Body of pancreas (tissue), 4 donors: ENCODE results near the gene CEACAM16. TPM values are rescaled to one million over a fixed set of nuclear protein-coding genes. Genes with fewer than 3 reads are reported as not detected.
A peak's percentile ranks its signal among the peaks of the same experiment; 100 is the strongest.

Source experiments
- ATAC-seq: fragments of 150-250 bp; one replicate; pipeline ENCODE4 v1.9.1; 2016
- DNase-seq, 4 donors: peaks; one replicate each; pipeline ENCODE4 v3.0.0-alpha.2; 2019
- H3K27ac ChIP-seq, 4 donors: fragments of 200-600 bp; sonication (generic); 1 replicate in 3 of 4; 2 replicates in 1 of 4; pipeline versions ENCODE4 v1.5.1 to v1.6.1; 2016 to 2019; ENCODE audit warnings: mild to moderate bottlenecking in 1 of 4, mixed read lengths in 1 of 4, moderate library complexity in 1 of 4
- H3K27me3 ChIP-seq, 2 donors: fragments of 200-600 bp; sonication (generic); one replicate each; pipeline ENCODE4 v1.6.0; 2016; ENCODE audit warnings: mild to moderate bottlenecking in 1 of 2
- H3K36me3 ChIP-seq, 2 donors: fragments of 200-600 bp; sonication (generic); replicated peaks in 1 of 2; 2 replicates each; pipeline ENCODE4 v1.5.1; 2016; ENCODE audit warnings: low read depth in 2 of 2; ENCODE audit not compliant: insufficient read depth in 1 of 2
- H3K4me1 ChIP-seq: fragments of 200-600 bp; sonication (generic); one replicate; pipeline ENCODE4 v1.6.0; 2016
- H3K4me3 ChIP-seq, 2 donors: fragments of 200-600 bp; sonication (generic); 1 replicate in 1 of 2; 2 replicates in 1 of 2; pipeline ENCODE4 v1.5.1; 2016 to 2019
- H3K9me3 ChIP-seq, 3 donors: fragments of 200-600 bp; sonication (generic); 1 replicate in 2 of 3; 2 replicates in 1 of 3; pipeline ENCODE4 v1.5.1; 2016
- POLR2A ChIP-seq, 3 donors: fragments of 450-650 bp; IDR thresholded peaks; one replicate each; pipeline ENCODE4 v1.6.1; 2016; ENCODE audit warnings: antibody characterized with exemption in 3 of 3, mild to moderate bottlenecking in 2 of 3
- WGBS, 2 donors: methylation state at CpG; one replicate each; pipeline ENCODE4 v1.1.5; 2017; 5-methylcytosine and 5-hydroxymethylcytosine counted together
- intact Hi-C: fragments of 100-400 bp; cut with DNase I; formaldehyde crosslinking; loops from one replicate; pipeline ENCODE4 v1.15.1; 2023
- total RNA-seq, 2 donors: library from RNA; depleted of rRNA; stranded (reverse); fragments of >200 nt; gene quantifications; one replicate each; pipeline ENCODE4 v1.1.0, GENCODE V29; 2016
- TF ChIP-seq, protein P1 (sequence below), 7 experiments: fragments of 450-650 bp in 4 of 7; fragments of 200-600 bp in 3 of 7; sonication (generic) in 3 of 7; IDR thresholded peaks; one replicate each; pipeline ENCODE4 v1.5.1; 2016 to 2019; ENCODE audit warnings: antibody characterized with exemption in 7 of 7

Gene CEACAM16
- total RNA-seq, 2 donors from 2014 or later: 0.33 to 1.3 TPM

DNA sequence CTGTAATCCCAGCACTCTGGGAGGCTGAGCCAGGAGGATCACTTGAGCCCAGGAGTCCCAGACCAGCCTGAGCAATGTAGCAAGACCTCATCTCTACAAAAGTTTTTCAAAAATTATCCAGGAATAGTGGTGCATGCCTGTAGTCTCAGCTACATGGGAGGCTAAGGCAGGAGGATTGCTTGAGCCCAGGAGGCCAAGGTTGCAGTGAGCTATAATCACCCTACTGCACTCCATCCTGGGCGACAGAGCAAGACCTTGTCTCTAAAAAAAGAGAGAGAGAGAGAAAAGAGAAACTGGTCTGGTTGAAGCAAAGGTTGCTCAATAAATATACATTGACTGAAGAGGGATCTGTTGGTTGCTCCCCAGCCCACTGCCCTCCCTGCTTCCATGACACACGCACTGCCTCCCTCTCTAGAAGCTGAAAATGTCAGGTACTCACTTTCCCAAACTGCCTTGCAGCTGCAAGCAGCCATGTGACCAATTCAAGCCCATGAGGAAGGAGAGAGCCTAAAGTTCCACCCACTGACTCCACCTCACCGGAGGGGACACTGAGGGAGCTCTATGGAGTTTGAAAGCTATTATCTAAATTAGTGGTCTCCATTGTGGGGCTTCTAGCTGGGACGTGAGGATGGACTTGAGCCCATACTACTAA lies 14.0 kb downstream of the CEACAM16 start:
- peaks cover 21% of the 10 kb centered on the region for H3K4me1 ChIP-seq
- 66 to 83% methylated on average over 4 of the region's 4 CpGs for WGBS, 2 donors
- no peaks in the 10 kb centered on the region for H3K9me3 ChIP-seq
- DNase-seq: no peak
- intact Hi-C loops: no loop called here
- H3K27me3 ChIP-seq: no peaks in the 10 kb centered on the region
- H3K27ac ChIP-seq: no peak overlapping the region
- no peak for ATAC-seq
- TF ChIP-seq, protein P1, sequence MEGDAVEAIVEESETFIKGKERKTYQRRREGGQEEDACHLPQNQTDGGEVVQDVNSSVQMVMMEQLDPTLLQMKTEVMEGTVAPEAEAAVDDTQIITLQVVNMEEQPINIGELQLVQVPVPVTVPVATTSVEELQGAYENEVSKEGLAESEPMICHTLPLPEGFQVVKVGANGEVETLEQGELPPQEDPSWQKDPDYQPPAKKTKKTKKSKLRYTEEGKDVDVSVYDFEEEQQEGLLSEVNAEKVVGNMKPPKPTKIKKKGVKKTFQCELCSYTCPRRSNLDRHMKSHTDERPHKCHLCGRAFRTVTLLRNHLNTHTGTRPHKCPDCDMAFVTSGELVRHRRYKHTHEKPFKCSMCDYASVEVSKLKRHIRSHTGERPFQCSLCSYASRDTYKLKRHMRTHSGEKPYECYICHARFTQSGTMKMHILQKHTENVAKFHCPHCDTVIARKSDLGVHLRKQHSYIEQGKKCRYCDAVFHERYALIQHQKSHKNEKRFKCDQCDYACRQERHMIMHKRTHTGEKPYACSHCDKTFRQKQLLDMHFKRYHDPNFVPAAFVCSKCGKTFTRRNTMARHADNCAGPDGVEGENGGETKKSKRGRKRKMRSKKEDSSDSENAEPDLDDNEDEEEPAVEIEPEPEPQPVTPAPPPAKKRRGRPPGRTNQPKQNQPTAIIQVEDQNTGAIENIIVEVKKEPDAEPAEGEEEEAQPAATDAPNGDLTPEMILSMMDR (IDR thresholded peaks at IDR 0.05): no peak
- H3K36me3 ChIP-seq: no peaks in the 10 kb centered on the region
- no peak overlapping the region for H3K4me3 ChIP-seq

DNA sequence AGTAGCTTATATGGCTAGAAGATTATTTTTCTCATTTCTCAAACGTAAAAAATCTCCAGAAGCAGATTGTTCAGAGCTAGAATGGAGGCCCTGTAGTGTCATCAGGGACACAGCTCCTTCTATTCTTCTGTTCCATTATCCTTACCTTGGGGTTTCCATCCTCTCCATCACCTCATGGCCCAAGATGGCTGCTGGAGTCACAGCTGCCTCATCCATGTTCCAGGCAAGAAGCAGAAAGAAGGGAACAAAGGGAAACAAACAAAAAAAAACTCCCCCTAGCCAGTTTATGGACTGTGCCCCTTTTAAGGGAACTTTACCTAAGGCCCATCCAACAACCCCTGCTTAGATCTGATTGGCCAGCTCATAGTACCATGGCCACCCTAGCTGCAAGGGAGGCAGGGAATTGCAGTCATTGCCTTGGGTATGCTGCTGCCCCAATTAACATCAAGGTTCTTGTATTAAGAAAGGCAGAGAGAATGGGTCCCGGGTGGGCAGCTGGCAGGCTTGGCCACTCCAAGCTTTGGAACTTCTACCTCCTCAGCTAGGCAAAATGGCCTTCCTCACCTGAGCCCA lies 15.7 kb downstream of the CEACAM16 start:
- Histone ChIP-seq H3K27ac (no peak overlapping the region), H3K36me3 (no peaks in the 10 kb centered on the region), H3K27me3 (no peaks in the 10 kb centered on the region), H3K4me1 (peaks cover 36% of the 10 kb centered on the region), H3K4me3 (no peak overlapping the region), H3K9me3 (no peaks in the 10 kb centered on the region)
- TF ChIP-seq POLR2A (IDR thresholded peaks at IDR 0.05): no peak
- TF ChIP-seq, protein P1 (IDR thresholded peaks at IDR 0.05): no peak
- ATAC-seq (no peak), DNase-seq (no peak)
- intact Hi-C loops: no loop called here
- 0 to 47% methylated on average over 1 to 2 of the region's 2 CpGs for WGBS, 2 donors

DNA sequence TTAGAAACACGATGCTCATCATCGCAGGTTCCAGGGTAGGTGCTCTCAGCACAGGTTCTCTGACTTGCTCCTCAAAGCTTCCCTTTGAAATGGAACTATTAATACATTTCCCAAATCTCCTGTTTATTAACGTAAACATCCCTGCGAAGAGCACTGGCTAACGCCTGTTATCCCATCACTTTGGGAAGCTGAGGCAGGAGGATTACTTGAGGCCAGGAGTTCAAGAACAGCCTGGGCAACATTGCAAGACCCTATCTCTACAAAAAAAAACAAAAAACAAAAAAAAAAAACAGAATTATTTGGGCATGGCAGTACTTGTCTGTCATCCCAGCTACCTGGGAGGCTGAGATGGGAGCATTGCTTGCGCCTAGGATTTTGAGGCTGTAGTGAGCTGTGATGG lies 18.7 kb downstream of the CEACAM16 start:
- 75 to 77% methylated on average over 6 of the region's 6 CpGs for WGBS, 2 donors
- no peak for TF ChIP-seq POLR2A (IDR thresholded peaks at IDR 0.05)
- TF ChIP-seq, protein P1 (IDR thresholded peaks at IDR 0.05): no peak
- intact Hi-C loops: no loop called here
- Histone ChIP-seq H3K27me3 (no peaks in the 10 kb centered on the region), H3K4me3 (no peak overlapping the region), H3K9me3 (no peaks in the 10 kb centered on the region), H3K36me3 (no peaks in the 10 kb centered on the region), H3K27ac (peak overlapping the region in 3 of 4 donors; percentile 25 to 96 (median 95)), H3K4me1 (peaks cover 42% of the 10 kb centered on the region)
- DNase-seq (no peak), ATAC-seq (no peak)

DNA sequence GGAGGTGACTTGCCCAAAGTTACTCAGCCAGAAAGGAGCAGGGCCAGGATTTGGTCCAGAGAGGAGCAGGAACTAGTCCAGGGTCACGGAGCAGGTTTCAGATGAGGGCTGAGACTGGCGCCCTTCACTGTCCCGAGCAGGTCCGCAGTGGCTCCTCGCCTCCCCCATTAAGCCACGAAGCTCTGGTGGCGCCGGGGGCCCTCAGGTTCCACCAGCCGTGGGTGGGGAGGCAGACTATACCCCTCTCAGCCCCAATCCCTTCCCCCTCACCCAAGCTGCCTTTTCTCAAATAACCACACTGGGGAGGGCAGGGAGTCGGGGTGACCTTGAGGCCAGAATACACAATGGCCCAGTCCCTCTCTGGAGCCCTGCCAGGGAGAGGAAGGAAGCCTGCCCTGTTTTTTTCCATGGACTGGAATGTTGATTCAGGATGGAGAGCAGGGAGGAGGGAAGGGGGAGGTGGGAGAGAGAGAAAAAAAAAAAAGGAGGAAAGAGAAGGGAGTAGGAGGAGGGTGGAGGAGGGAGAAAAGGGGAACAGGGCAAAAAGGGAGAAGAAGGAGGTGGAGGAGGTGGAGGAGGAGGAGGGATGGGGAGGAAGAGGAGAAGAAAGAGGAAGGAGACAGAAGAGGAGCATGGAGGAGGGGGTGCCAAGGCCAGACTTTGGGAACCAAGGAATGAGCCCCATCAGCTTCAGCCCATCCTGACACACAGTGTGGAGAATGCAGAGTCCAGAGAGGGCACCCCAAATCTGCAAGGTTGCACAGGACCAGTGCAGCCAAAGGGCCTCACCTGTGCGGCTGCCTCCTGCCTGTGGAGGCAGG lies 19.7 kb downstream of the CEACAM16 start:
- H3K9me3 ChIP-seq: no peaks in the 10 kb centered on the region
- no peaks in the 10 kb centered on the region for H3K36me3 ChIP-seq
- intact Hi-C loops: no loop called here
- H3K4me3 ChIP-seq: no peak overlapping the region
- H3K27ac ChIP-seq: peak overlapping the region; percentile 94 to 96 (median 95)
- no peaks in the 10 kb centered on the region for H3K27me3 ChIP-seq
- DNase-seq (peak; percentile 94 to 97 (median 96)), ATAC-seq (peak; percentile 91)
- peak in 2 of 3 donors; percentile 41 to 55 for TF ChIP-seq POLR2A (IDR thresholded peaks at IDR 0.05)
- TF ChIP-seq, protein P1 (IDR thresholded peaks at IDR 0.05): peak in 4 of 7 experiments; percentile 20 to 32 (median 26)
- WGBS, 2 donors: 3 to 14% methylated on average over 6 to 11 of the region's 11 CpGs
- H3K4me1 ChIP-seq: peaks cover 47% of the 10 kb centered on the region
